ENCODE results near the gene GNAI3.

The GNAI3 gene

DNA sequence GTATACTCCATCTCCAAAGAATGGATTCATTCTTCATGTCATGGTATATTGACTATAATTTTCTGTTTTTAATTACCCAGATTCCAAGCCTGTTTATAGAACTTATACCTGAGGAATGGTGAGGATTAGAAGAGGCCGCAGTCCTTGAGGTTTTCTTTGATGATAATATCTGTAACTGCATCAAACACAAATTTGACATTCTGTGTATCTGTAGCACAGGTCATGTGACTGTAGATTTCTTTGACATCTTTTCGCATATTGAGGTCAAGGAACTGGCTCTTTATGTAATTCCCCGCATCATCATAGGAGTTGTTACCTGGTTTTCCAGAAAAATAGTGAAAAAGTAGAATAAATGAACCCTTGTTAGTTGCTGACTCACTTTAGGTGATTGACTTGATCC, 54.8 kb downstream of the GNAI3 start:
- Histone ChIP-seq H4K20me1 (ENCODE audit: insufficient read depth, low read length) (no peaks in the 10 kb centered on the region), H2AFZ (ENCODE audit: low read depth, low read length) (no peak overlapping the region), H3K9ac (ENCODE audit: low read depth, low read length) (no peak overlapping the region), H3K4me3 (ENCODE audit: low read depth in 1 of 2, low read length in 2 of 2) (no peak overlapping the region), H3K36me3 (ENCODE audit: insufficient read depth, low read length) (no peaks in the 10 kb centered on the region), H3K4me2 (ENCODE audit: insufficient read depth, low read length) (no peak overlapping the region), H3K4me1 (ENCODE audit: insufficient read depth, low read length) (no peaks in the 10 kb centered on the region), H3K27me3 (ENCODE audit: insufficient read depth, low read length, poor library complexity) (no peaks in the 10 kb centered on the region), H3K9me3 (ENCODE audit: insufficient read depth, low read length, severe bottlenecking) (no peaks in the 10 kb centered on the region), H3K79me2 (ENCODE audit: insufficient read depth, low read length) (no peaks in the 10 kb centered on the region), H3K27ac (ENCODE audit: low read length) (no peak overlapping the region)
- no peak for DNase-seq
- TF ChIP-seq, protein P1, sequence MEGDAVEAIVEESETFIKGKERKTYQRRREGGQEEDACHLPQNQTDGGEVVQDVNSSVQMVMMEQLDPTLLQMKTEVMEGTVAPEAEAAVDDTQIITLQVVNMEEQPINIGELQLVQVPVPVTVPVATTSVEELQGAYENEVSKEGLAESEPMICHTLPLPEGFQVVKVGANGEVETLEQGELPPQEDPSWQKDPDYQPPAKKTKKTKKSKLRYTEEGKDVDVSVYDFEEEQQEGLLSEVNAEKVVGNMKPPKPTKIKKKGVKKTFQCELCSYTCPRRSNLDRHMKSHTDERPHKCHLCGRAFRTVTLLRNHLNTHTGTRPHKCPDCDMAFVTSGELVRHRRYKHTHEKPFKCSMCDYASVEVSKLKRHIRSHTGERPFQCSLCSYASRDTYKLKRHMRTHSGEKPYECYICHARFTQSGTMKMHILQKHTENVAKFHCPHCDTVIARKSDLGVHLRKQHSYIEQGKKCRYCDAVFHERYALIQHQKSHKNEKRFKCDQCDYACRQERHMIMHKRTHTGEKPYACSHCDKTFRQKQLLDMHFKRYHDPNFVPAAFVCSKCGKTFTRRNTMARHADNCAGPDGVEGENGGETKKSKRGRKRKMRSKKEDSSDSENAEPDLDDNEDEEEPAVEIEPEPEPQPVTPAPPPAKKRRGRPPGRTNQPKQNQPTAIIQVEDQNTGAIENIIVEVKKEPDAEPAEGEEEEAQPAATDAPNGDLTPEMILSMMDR (IDR thresholded peaks at IDR 0.05; ENCODE audit: borderline replicate concordance, extremely low read depth, low read length, poor library complexity, severe bottlenecking) = no peak
- no peak for TF ChIP-seq EZH2 (IDR thresholded peaks at IDR 0.05; ENCODE audit: borderline replicate concordance, low read depth, low read length, severe bottlenecking)
- peak; percentile 49; the same call in 1 of the 3 replicates for ATAC-seq (ENCODE audit: insufficient read depth, low read depth)

DNA sequence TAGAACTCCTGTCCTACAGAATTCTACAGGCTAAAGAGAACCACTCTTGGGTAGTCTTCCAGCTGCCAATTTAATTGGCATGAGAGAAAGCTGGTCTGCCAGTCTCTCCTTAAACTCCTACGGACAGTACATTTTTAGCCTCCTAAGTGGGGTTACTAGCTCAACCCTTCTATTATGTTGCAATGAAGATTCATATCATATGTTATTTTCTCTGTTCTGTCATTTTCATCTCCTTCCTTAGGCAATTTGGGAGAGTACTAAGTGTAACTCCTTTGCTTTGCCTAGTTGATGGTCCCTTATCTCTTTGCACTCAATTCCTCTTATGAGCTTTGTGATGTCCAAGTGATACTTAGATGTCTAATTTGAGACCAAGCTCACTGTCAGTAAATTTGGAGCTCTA, 57.0 kb downstream of the GNAI3 start:
- Histone ChIP-seq H3K27me3 (ENCODE audit: insufficient read depth, low read length, poor library complexity) (no peaks in the 10 kb centered on the region), H3K4me1 (ENCODE audit: insufficient read depth, low read length) (no peaks in the 10 kb centered on the region), H2AFZ (ENCODE audit: low read depth, low read length) (no peak overlapping the region), H3K27ac (ENCODE audit: low read length) (no peak overlapping the region), H3K9ac (ENCODE audit: low read depth, low read length) (no peak overlapping the region), H4K20me1 (ENCODE audit: insufficient read depth, low read length) (no peaks in the 10 kb centered on the region), H3K36me3 (ENCODE audit: insufficient read depth, low read length) (no peaks in the 10 kb centered on the region), H3K79me2 (ENCODE audit: insufficient read depth, low read length) (no peaks in the 10 kb centered on the region), H3K4me2 (ENCODE audit: insufficient read depth, low read length) (no peak overlapping the region), H3K9me3 (ENCODE audit: insufficient read depth, low read length, severe bottlenecking) (no peaks in the 10 kb centered on the region), H3K4me3 (ENCODE audit: low read depth in 1 of 2, low read length in 2 of 2) (no peak overlapping the region)
- no peak for ATAC-seq (ENCODE audit: insufficient read depth, low read depth)
- no peak for DNase-seq
- TF ChIP-seq, protein P1 (IDR thresholded peaks at IDR 0.05; ENCODE audit: borderline replicate concordance, extremely low read depth, low read length, poor library complexity, severe bottlenecking) = no peak
- TF ChIP-seq EZH2 (IDR thresholded peaks at IDR 0.05; ENCODE audit: borderline replicate concordance, low read depth, low read length, severe bottlenecking) = no peak

DNA sequence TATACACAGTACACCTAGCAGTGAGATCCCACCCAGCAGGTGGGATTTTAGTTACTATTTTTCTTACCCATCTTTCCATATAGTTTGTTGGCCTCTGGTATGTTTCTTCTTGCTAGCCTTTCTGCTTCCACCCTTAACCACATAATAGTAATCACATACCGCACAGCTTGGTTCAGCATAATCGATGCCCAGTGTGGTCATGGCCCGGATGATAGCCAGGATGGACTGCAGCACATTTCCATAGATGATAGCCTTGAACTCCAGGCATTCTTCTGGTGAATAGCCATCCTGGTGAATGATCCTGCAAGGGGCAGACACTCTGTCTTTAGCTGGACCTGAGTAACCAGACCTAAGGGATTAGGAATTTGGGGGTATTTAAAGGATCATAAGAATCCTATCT, 61.5 kb downstream of the GNAI3 start:
- no peak overlapping the region for H3K9ac ChIP-seq (ENCODE audit: low read depth, low read length)
- ATAC-seq (ENCODE audit: insufficient read depth, low read depth) (no peak), DNase-seq (no peak)
- no peak overlapping the region for H3K4me2 ChIP-seq (ENCODE audit: insufficient read depth, low read length)
- no peaks in the 10 kb centered on the region for H3K9me3 ChIP-seq (ENCODE audit: insufficient read depth, low read length, severe bottlenecking)
- H3K4me3 ChIP-seq (ENCODE audit: low read depth in 1 of 2, low read length in 2 of 2) = no peak overlapping the region
- no peaks in the 10 kb centered on the region for H3K36me3 ChIP-seq (ENCODE audit: insufficient read depth, low read length)
- H3K27me3 ChIP-seq (ENCODE audit: insufficient read depth, low read length, poor library complexity) = peaks cover 5% of the 10 kb centered on the region
- no peak overlapping the region for H3K27ac ChIP-seq (ENCODE audit: low read length)
- TF ChIP-seq, protein P1 (IDR thresholded peaks at IDR 0.05; ENCODE audit: borderline replicate concordance, extremely low read depth, low read length, poor library complexity, severe bottlenecking) = no peak
- no peak for TF ChIP-seq EZH2 (IDR thresholded peaks at IDR 0.05; ENCODE audit: borderline replicate concordance, low read depth, low read length, severe bottlenecking)
- no peaks in the 10 kb centered on the region for H4K20me1 ChIP-seq (ENCODE audit: insufficient read depth, low read length)
- H2AFZ ChIP-seq (ENCODE audit: low read depth, low read length) = no peak overlapping the region
- no peaks in the 10 kb centered on the region for H3K4me1 ChIP-seq (ENCODE audit: insufficient read depth, low read length)
- H3K79me2 ChIP-seq (ENCODE audit: insufficient read depth, low read length) = no peaks in the 10 kb centered on the region

Data from DND-41 (cell line).